Medulla oblongata (tissue), 1 donor: ENCODE data around the gene BBS9.
A peak's percentile ranks its signal among the peaks of the same experiment; 100 is the strongest.
"Not testable (repeated sequence)": the region's sequence is repeated elsewhere in the genome, so short reads cannot be mapped to it uniquely, and the experiment has no call there.

Experiments used
- DNase-seq: peaks from one replicate; pipeline ENCODE4 v3.0.0-alpha.2; 2015; ENCODE audit errors: extremely low spot score

BBS9 gene

GRCh38 chr7:33431543-33431942, 302.2 kb downstream of the BBS9 start:
- no peak for DNase-seq

- DNase-seq, result no peak
Measured at GRCh38 chr7:33432821-33433220, 303.5 kb downstream of the BBS9 start.

DNA sequence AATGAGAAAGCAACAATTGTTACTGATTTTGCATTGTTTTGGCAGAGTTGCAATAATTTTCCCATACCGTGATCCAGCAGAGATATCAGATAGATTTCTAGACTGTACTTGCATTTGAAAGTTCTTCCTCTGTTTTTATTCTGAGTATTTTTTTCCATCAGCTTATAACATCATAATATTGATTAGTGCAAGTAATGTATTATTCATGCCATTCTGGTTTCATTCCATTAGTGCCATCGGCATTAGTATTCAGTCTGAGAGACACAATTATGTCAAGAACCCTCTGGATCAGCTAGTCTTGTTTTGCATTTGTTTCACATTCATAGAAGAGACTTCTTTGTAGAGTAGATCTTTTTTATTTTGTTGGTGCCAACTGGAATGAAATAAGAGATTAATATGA, 304.0 kb downstream of the BBS9 start:
- DNase-seq, result no peak

DNA sequence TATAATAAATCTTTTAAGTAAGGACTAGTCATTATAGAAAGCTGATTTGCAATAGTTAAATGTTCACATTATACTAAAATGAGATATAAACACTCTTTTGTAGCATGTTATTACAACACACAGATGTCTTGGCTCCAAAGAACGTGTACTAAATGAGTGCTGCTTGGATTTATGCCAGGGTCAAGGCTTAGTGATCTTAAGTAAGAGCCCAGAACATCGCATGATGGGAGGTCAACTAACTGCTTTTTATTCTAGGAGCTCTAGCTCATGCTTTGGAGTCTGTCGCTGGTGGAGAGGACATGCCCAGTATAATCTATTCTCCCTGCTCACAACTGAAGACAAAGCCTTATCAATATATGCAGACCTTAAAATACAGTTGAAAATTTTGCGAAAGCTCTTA, 315.1 kb downstream of the BBS9 start:
- no peak for DNase-seq

DNA sequence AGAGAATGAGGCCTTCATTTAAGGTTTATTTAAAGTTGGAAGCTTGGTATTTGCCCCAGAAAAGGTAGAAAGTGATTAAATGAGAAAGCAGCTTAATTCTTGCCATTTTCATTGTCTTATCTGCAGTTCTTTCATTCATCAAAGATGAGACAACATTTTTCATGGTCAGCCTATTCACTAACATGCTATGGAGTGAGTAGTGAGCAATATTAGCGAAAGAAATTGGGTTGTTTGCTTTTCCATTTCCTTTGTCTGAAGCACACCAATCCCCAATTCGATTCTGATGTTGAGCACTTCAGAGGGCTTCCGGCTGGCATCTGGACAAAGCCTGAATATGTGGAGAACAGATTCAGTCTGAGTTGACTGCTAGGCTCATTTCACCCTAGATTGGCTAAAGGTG, 317.2 kb downstream of the BBS9 start:
- DNase-seq, result no peak

DNA sequence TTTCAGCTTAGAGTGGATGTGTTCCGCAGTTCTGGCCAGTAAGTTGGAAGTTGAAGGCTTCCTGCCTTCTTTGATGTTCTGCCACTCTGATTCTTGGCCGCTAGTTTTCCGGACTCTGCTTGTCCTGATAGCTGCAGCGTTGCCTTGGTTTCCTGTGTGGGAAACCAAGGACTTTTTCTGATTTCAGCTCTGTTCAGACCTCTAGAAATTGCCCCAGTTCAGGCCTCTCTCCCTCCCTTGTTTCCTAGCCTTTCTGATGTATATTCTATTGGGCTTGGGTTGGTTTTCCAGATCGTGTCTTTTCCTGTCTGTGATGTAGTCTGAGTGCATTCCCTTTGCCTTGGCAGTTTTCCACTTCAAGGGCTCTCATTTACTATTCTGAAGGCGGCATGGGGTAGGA, 318.7 kb downstream of the BBS9 start:
- DNase-seq, result peak; percentile 25

DNA sequence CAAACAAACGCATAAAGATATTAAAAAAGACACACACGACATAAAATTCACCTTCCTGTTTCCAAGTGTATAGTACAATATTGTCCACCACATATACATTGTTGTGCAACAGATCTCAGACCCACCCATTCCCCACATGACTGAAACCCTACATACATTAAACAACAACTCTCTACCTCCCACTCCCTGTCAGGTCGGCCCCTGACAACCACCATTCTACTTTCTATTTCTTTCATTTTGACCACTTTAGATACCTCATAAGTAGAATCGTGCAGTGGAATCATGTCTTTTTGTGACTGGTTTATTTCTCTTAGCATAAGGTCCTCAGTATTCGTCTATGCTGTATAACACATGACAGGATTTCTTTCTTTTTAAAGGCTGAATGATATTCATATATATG, 320.5 kb downstream of the BBS9 start:
- no peak for DNase-seq

DNA sequence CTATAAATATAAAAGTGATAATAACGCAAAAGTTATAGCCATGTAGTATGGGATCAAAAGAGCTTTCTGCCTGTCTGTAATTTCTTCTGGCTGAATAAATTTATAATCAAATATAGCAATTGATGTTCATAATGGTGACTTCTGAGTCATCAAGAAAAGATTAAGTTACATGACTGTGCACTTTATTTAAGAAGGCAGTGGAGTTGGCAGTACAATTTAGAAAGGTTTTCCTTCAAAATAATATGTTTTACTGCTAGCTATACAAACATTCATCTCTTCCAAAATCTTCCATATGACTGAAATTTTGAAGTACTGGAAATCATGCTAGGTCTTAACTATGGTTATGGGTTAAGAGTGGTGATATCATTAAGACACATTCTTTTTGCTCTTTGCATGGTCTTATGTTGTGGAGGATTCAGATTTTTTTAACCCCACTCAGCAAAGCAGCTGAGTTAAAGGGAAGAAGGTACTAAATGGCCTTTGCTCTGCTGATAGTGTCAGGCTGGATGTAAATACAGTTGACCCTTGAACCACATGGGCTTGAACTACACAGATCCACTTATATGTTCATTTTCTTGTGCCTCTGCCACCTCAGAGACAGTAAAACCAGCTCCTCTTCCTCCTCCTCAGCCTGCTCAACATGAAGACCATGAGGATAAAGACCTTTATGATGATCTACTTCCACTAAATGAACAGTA, 323.6 kb downstream of the BBS9 start:
- no peak for DNase-seq

DNA sequence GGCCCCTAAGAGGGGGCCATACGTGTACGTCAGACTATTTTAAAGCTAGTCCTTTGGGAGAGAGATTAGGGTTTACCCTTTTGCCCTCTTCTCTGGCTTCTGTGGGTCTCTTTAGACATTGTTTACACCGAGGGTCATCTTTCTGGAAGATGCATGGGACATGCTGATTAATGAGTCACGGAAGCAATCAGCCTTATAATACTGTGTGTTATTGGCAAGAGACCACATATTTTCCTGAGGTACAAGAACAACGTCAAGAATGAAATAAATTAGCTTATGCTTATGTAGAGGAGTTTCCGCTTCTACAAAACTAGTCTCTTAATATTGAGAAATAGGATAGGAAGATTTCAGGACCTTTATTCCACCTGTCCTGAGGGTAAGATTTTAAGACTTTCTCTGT, 327.7 kb downstream of the BBS9 start:
- DNase-seq, result no peak

- DNase-seq, result no peak
Measured at GRCh38 chr7:33458581-33458980, 329.2 kb downstream of the BBS9 start.

GRCh38 chr7:33459340-33459751, 330.0 kb downstream of the BBS9 start:
- peak; percentile 54 for DNase-seq

DNA sequence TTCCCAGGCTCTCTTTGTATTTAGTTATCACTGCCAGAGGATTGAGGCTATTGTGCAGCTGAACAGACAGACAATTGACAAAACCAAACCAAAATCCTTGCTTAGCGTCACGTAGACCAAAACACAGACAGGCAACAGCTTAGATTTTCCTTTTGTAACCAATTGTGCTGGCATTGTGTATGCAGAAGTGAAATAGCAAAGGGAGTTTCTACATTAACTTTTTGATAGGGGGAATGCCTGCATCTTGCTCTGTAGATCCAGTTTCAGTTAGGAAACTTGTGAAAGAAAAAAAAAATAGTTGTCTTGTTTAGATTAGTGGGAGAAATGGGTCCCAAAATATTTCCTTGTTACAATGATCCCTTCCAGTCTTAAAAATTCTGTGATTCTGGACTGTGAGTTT, 333.8 kb downstream of the BBS9 start:
- no peak for DNase-seq

GRCh38 chr7:33466203-33466602, 336.8 kb downstream of the BBS9 start:
- no peak for DNase-seq

DNA sequence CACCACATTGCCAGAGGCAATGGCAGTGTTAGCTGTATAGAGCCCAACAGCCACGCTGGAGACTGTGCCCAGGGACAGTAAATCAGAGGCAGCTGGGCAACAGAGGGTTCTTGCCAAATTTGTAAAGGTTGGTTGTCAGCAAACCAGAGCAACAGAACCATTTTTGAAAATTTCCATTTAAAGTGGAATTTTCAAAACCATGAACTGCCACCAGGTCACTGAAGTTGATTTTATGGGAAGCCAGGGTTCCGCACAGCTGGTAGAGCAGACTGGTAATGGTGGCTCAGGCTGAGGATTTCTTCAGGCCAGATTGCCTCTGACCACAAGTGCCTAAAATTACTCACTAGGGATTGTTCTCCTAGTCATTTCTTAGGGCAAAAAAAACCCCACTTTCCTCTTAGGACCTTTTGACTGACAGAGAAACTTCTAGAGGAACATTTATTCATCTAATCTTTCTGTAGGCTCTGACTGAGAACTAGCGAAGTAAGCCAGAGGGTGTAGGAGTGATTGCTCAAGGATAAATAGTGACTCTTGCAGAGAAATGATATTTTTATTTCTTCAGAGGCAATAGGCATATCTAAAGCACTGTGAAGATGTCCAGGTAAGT, 342.4 kb downstream of the BBS9 start:
- no peak for DNase-seq

DNA sequence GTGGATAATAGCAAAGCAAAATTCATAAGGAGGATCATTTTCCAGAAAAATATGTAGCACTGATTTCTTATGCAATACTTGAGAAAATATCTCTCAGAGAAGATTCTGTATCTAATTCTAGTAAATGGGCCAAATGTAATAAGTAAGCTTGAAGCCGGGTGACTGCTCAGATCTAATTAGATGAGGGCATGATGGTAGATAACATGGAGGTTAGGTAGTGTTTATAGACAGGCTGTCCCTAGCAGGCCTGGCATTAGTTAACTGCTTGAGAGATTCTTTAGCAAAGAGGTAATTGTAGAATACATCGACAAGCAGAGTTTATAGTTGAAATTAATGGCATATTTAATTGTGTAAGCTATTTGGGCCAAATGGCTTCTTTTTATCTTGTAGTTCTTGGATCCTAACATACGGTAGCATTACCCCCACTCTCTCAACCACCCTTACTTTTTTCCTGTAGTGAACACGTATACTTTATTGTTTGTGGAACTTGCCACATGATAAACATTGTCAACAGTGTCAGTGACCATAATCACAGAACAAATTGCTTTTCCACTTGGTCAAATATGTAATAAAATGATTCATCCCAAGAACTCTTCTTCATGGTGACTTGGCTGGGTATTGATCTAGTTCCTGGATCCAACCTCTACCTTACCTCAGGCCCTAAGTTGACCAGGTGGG, 343.1 kb downstream of the BBS9 start:
- DNase-seq, result no peak

- no peak for DNase-seq
Measured at GRCh38 chr7:33477719-33478480, 348.5 kb downstream of the BBS9 start.

GRCh38 chr7:33484476-33484875, 355.1 kb downstream of the BBS9 start:
- DNase-seq, result not testable (repeated sequence)

DNA sequence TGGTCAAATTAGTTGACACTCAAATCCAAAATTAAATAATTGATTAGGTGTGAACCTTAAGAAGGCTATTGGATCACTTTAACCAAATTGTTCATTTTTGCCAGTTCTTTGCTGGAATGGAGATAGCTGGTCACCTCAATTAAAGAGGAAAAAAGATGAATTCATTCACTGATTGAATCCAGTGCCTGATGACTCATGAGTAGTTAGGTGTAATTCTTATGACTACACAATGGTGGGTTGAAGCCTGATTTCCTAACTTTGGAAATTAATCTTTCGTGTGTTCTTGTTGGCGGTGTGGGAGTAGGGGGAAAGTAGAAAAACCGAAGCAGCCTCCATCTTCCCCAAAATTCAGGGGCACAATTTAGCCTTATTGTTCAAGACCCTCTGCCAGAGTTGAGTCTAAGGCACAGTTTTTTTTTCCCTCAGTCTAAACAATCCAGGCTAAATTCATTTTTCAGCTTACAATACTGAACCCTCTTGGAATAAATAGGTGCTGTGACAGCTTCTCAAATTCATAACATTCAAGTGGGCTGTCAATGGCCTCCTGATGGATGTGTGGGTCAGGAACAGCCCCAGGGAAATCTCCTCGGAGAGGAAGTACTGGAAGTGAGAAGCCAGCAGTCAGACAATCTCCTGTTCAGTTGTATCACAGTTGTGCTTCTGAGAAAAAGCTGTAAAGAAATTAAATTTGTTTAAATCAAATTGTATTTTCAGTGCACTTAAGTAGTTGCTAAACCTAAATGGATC, 356.6 kb downstream of the BBS9 start:
- no peak for DNase-seq

DNA sequence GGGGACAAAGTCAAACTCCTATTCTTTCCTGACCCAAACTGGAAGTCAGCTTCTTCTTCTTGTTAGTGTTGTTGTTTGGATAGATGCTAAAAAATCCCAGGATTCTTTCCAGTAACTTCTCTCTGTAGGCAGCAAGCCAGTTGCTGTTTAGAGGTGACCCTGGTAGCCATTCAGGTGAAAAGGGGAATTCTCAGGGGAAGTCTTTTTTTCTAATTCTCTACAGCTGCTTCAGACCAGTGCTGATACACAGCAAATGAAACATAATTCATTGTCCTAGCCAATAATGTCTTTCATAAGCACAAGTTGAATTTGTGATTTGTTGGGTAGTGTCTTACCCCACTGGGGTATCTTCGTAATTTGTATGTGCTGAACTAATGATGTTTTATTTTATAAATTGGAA, 357.3 kb downstream of the BBS9 start:
- no peak for DNase-seq

DNA sequence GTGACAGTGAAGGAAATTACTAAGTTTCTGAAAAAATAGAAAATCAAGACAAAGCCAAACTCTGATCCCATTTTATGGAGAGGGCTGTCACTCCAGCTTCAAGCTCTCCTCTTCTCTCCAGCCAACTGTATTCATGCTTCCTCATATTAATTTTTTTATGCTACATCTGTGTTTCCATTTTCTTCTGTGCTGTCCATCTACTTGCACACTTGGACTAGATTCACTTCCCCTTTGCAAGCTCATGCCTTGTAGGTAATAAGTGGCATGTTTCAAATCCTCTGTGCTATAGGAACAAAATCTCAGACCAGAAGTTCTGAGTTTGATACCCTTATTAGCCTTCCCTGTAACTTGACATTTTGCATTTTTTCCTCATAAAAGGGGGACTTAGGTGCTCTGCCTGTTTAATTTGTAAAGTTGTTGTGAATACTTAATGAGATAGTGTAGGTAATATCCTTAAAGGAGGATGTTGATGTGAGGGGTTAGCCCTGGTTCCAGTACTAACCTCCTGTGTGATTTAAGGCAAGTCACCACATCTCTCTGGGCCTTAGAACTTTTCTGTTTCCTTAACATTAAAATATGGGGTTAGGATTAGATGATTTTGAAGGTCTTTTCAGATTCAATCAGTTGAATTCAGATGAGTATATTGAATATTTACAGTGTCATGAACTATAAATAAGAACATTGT, 358.8 kb downstream of the BBS9 start:
- no peak for DNase-seq

- no peak for DNase-seq
Measured at GRCh38 chr7:33494474-33494873, 365.1 kb downstream of the BBS9 start.
